Peyer's patch (tissue), 4 donors: Measurements from ENCODE around the gene CREM.
A peak's percentile ranks its signal among the peaks of the same experiment; 100 is the strongest.

Experiments used
- CTCF ChIP-seq, 6 experiments: fragments of 450-650 bp in 4 of 6; fragments of 200-600 bp in 2 of 6; sonication (generic) in 1 of 6; IDR thresholded peaks; one replicate each; pipeline ENCODE4 v1.5.1; 2017 to 2019; ENCODE audit warnings: antibody characterized with exemption in 6 of 6, mild to moderate bottlenecking in 3 of 6, moderate library complexity in 1 of 6
- POLR2A ChIP-seq, 2 donors: fragments of 450-650 bp; IDR thresholded peaks; one replicate each; pipeline ENCODE4 v1.5.1; 2017; ENCODE audit warnings: antibody characterized with exemption in 2 of 2, mild to moderate bottlenecking in 2 of 2, moderate library complexity in 2 of 2

DNA sequence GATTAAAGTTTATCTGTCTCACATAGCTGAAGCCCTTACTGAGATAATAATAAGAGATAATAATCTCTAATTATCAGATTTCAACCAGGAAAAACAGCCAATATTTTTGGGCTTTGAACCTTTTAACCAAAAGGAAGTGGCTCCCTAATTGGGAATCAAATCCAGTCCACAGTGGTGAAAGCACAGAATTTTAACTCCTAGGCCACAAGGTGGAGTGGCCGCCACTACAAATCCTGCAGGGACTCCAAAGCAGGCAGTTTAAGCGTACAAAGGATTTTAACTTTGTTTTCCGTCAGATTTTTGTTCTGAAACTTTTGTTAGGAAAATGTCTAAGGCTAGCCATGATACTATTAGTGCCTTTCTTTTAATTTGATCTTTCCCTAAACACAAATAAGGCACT is 110.1 kb downstream of the CREM start:
- TF ChIP-seq CTCF (IDR thresholded peaks at IDR 0.05), result peak in 1 of 6 experiments; percentile 14
- TF ChIP-seq POLR2A (IDR thresholded peaks at IDR 0.05), result no peak
